GM12878 (cell line): ENCODE results near the gene NPB. TPM values are rescaled to one million over a fixed set of nuclear protein-coding genes. Genes with fewer than 3 reads are reported as not detected.
A peak's percentile ranks its signal among the peaks of the same experiment; 100 is the strongest.

ENCODE experiments used
- CEBPB ChIP-seq, 2 experiments: fragments of 150-350 bp in 1 of 2; IDR thresholded peaks; 2 replicates each; pipeline ENCODE4 v1.6.1; 2012 to 2014; ENCODE audit warnings: low read depth in 2 of 2, low read length in 2 of 2, borderline replicate concordance in 1 of 2, inconsistent platforms in 1 of 2
- KAT2A ChIP-seq: conservative IDR thresholded peaks from 2 replicates; pipeline ENCODE4 v1.6.1; 2011; ENCODE audit warnings: low read depth, low read length; ENCODE audit not compliant: control insufficient read depth
- KDM1A ChIP-seq: fragments of 200-600 bp; sonication (generic); IDR thresholded peaks from 2 replicates; pipeline ENCODE4 v1.6.1; 2016; ENCODE audit warnings: borderline replicate concordance
- NBN ChIP-seq: fragments of 450-650 bp; IDR thresholded peaks from 2 replicates; pipeline ENCODE4 v1.6.1; 2016
- NR2C2 ChIP-seq: IDR thresholded peaks from 2 replicates; pipeline ENCODE4 v1.6.1; 2011; ENCODE audit warnings: borderline replicate concordance, low read depth; ENCODE audit not compliant: control insufficient read depth, insufficient read length
- PRDM15 ChIP-seq: fragments of 450-650 bp; formaldehyde crosslinking; IDR thresholded peaks from 2 replicates; pipeline ENCODE4 v1.4.0; 2020; ENCODE audit warnings: mild to moderate bottlenecking, moderate library complexity
- RCOR1 ChIP-seq: conservative IDR thresholded peaks from 2 replicates; pipeline ENCODE4 v1.6.1; 2012; ENCODE audit warnings: low read depth, low read length, improper control_type of control experiment
- RFX5 ChIP-seq: IDR thresholded peaks from 2 replicates; pipeline ENCODE4 v1.6.1; 2011; ENCODE audit warnings: low read depth, low read length, improper control_type of control experiment
- SMC3 ChIP-seq: IDR thresholded peaks from 2 replicates; pipeline ENCODE4 v1.6.1; 2011; ENCODE audit warnings: low read length, improper control_type of control experiment, borderline replicate concordance
- SP1 ChIP-seq: IDR thresholded peaks from one replicate; pipeline ENCODE4 v1.6.1; 2011; ENCODE audit warnings: low read depth, low read length
- SUPT20H ChIP-seq: IDR thresholded peaks from 2 replicates; pipeline ENCODE4 v1.6.1; 2011; ENCODE audit warnings: low read depth, mild to moderate bottlenecking, low read length, moderate library complexity, borderline replicate concordance; ENCODE audit not compliant: control insufficient read depth
- SUZ12 ChIP-seq: fragments of 200-600 bp; sonication (generic); IDR thresholded peaks from one replicate; pipeline ENCODE4 v1.6.1; 2018; ENCODE audit warnings: antibody characterized with exemption, mild to moderate bottlenecking; ENCODE audit not compliant: unreplicated experiment
- TARDBP ChIP-seq: IDR thresholded peaks from 2 replicates; pipeline ENCODE4 v1.6.1; 2016; ENCODE audit warnings: borderline replicate concordance
- ZNF24 ChIP-seq: fragments of 450-650 bp; IDR thresholded peaks from 2 replicates; pipeline ENCODE4 v1.6.1; 2017; ENCODE audit warnings: antibody characterized with exemption, mild to moderate bottlenecking
- polyA plus RNA-seq, 11 experiments: library from polyadenylated mRNA; depleted of rRNA in 4 of 11; unstranded in 6 of 11; stranded (reverse) in 5 of 11; fragments of >200 nt; fragmentation: Nextera tagmentation in 4 of 11; fragmentation: Illumina TruSeq in 1 of 11; extraction: Ambion mirVana in 4 of 11; extraction: Trizol in 1 of 11; gene quantifications; 1 replicate in 1 of 11; 2 replicates in 10 of 11; pipeline versions ENCODE4 v1.2.1 to v1.2.3, GENCODE V29; 2011 to 2016; ENCODE audit warnings: inconsistent platforms in 2 of 11, missing spikeins in 2 of 11, low read depth in 1 of 11
- total RNA-seq, 4 experiments: library from RNA; depleted of rRNA in 3 of 4; stranded (reverse); fragments of >200 nt in 3 of 4; fragmentation: Illumina TruSeq in 1 of 4; extraction: Trizol in 1 of 4; gene quantifications; 2 replicates each; pipeline versions ENCODE4 v1.2.1 to v1.2.3, GENCODE V29; 2013 to 2021
- TF ChIP-seq, protein P1 (sequence below): IDR thresholded peaks from 2 replicates; pipeline ENCODE4 v1.6.1; 2012; ENCODE audit warnings: low read depth, low read length, improper control_type of control experiment
- TF ChIP-seq, protein P2 (sequence below): fragments of 450-650 bp; IDR thresholded peaks from 2 replicates; pipeline ENCODE4 v1.6.1; 2018; ENCODE audit warnings: mild to moderate bottlenecking, low read depth, moderate library complexity; ENCODE audit not compliant: partially characterized antibody
- TF ChIP-seq, protein P3 (sequence below): IDR thresholded peaks from 2 replicates; pipeline ENCODE4 v1.6.1; 2012; ENCODE audit warnings: low read length, inconsistent platforms

The NPB gene
- total and polyA plus RNA-seq, 10 of the 15 experiments (the other 5 are each of a cell fraction or from before 2014, with no cell fraction given): 0.03 to 0.40 (median 0.15) TPM; not detected in 2

DNA sequence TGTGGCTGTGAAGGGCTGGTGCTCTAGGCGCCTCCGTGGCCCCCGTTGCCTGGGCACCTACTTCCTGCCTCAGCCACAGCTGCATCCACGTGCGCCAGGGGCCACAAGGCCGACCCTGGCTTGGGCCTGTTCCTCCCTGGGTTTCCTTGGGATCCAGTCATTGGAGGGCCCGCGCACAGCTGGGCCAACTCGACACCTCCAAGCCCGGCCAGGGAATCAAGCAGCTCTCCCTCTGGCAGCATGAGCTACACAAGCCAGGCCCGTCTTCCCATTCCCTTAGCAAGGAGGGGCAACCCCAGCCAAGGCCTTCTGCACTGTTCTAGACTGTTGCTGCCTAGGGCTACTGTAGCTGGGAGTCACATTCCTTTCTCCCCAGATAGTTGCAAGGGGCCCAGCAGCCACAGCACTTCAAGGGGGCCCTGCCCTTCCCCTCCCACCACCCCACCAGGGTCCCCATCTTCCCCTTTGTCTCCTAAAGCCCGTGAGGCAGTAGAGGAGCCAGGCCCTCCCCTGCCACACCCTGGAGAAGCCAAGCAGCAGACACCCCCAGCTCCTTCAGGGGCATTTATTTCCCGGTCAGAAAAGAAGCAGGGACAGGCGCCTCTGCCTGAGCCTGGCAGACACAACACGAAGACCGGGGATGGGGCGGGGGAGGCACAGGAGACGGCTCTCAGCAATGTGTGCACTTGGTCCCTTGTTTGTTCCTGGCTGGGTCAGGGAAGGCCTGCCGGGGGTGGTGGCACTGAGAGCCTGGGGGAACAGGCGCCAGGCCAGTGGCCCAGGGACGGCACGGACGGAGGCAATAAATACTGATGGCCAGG is 34.7 kb upstream of the NPB start (continued):
- TF ChIP-seq PRDM15 (CRISPR knock-in tag) (no peak), SUPT20H (no peak), KAT2A (no peak), ZNF24 (no peak), NBN (0 out of 2 replicates have a peak, but pooled peaks have one; percentile 31), TARDBP (no peak; the same call in 1 of the 2 replicates), SMC3 (no peak), KDM1A (no peak), SUZ12 (no peak), SP1 (no peak), CEBPB (IDR thresholded peaks at IDR 0.05; ENCODE audit: borderline replicate concordance in 1 of 2, low read depth in 2 of 2, low read length in 2 of 2) (no peak), RFX5 (no peak), RCOR1 (no peak), NR2C2 (no peak)
- TF ChIP-seq, protein P1, sequence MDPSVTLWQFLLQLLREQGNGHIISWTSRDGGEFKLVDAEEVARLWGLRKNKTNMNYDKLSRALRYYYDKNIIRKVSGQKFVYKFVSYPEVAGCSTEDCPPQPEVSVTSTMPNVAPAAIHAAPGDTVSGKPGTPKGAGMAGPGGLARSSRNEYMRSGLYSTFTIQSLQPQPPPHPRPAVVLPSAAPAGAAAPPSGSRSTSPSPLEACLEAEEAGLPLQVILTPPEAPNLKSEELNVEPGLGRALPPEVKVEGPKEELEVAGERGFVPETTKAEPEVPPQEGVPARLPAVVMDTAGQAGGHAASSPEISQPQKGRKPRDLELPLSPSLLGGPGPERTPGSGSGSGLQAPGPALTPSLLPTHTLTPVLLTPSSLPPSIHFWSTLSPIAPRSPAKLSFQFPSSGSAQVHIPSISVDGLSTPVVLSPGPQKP: no peak
- TF ChIP-seq, protein P2, sequence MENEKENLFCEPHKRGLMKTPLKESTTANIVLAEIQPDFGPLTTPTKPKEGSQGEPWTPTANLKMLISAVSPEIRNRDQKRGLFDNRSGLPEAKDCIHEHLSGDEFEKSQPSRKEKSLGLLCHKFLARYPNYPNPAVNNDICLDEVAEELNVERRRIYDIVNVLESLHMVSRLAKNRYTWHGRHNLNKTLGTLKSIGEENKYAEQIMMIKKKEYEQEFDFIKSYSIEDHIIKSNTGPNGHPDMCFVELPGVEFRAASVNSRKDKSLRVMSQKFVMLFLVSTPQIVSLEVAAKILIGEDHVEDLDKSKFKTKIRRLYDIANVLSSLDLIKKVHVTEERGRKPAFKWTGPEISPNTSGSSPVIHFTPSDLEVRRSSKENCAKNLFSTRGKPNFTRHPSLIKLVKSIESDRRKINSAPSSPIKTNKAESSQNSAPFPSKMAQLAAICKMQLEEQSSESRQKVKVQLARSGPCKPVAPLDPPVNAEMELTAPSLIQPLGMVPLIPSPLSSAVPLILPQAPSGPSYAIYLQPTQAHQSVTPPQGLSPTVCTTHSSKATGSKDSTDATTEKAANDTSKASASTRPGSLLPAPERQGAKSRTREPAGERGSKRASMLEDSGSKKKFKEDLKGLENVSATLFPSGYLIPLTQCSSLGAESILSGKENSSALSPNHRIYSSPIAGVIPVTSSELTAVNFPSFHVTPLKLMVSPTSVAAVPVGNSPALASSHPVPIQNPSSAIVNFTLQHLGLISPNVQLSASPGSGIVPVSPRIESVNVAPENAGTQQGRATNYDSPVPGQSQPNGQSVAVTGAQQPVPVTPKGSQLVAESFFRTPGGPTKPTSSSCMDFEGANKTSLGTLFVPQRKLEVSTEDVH: no peak
- TF ChIP-seq, protein P3, sequence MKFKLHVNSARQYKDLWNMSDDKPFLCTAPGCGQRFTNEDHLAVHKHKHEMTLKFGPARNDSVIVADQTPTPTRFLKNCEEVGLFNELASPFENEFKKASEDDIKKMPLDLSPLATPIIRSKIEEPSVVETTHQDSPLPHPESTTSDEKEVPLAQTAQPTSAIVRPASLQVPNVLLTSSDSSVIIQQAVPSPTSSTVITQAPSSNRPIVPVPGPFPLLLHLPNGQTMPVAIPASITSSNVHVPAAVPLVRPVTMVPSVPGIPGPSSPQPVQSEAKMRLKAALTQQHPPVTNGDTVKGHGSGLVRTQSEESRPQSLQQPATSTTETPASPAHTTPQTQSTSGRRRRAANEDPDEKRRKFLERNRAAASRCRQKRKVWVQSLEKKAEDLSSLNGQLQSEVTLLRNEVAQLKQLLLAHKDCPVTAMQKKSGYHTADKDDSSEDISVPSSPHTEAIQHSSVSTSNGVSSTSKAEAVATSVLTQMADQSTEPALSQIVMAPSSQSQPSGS: peak; percentile 2; the same call in 1 of the 2 replicates
